NB4 (cell line): ENCODE results near the gene MIEF2.

ENCODE experiments used
- DNase-seq: peaks from one replicate; pipeline ENCODE4 v3.0.0; 2010; ENCODE audit warnings: low read depth
- H3K4me3 ChIP-seq: one replicate; pipeline ENCODE4 v1.5.1; 2011; ENCODE audit warnings: mild to moderate bottlenecking, low read depth, low read length, moderate library complexity
- CTCF ChIP-seq: IDR thresholded peaks from one replicate; pipeline ENCODE4 v1.5.1; 2012; ENCODE audit warnings: low read depth, low read length
- MYC ChIP-seq: IDR thresholded peaks from 2 replicates; pipeline ENCODE4 v1.6.1; 2011; ENCODE audit warnings: low read depth, low read length
- POLR2A ChIP-seq: IDR thresholded peaks from 2 replicates; pipeline ENCODE4 v1.6.1; 2011; ENCODE audit warnings: mild to moderate bottlenecking; ENCODE audit not compliant: insufficient read length; ENCODE audit errors: extremely low read depth
- TF ChIP-seq, protein P1 (sequence below): IDR thresholded peaks from 2 replicates; pipeline ENCODE4 v1.6.1; 2011; ENCODE audit warnings: low read depth, low read length

MIEF2 gene

GRCh38 chr17:18267927-18268711 lies 7.7 kb downstream of the MIEF2 start:
- no peak for DNase-seq
- TF ChIP-seq MYC (no peak), CTCF (no peak), POLR2A (no peak)

GRCh38 chr17:18270046-18270931 lies 9.8 kb downstream of the MIEF2 start:
- TF ChIP-seq POLR2A (no peak), MYC (no peak), CTCF (no peak)
- TF ChIP-seq, protein P1, sequence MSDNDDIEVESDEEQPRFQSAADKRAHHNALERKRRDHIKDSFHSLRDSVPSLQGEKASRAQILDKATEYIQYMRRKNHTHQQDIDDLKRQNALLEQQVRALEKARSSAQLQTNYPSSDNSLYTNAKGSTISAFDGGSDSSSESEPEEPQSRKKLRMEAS: no peak
- DNase-seq: no peak
- no peak overlapping the region for H3K4me3 ChIP-seq

More at GRCh38 chr17:18267927-18268711, 7.7 kb downstream of the MIEF2 start:
- H3K4me3 ChIP-seq: no peak overlapping the region

DNA sequence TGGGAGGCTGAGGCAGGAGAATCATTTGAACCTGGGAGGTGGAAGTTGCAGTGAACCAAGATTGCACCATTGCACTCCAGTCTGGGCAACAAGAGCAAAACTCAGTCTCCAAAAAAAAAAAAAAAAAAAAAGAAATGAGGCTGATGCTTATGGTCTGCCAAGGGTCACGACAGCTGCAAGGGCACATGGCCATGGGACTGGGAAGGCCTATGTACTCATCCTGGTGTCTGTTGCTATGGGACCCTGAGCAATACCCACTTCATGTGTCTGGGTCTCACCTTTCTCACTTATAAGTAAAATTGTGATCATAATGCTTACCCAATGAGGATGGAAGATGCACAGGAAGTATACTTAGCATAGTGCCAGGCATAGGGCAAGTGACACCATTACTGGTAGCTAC lies 16.6 kb downstream of the MIEF2 start:
- TF ChIP-seq CTCF (no peak), POLR2A (no peak), MYC (no peak)
- TF ChIP-seq, protein P1: no peak
- no peak overlapping the region for H3K4me3 ChIP-seq
- DNase-seq: no peak

- no peak overlapping the region for H3K4me3 ChIP-seq
- DNase-seq: no peak
- TF ChIP-seq MYC (no peak), POLR2A (no peak), CTCF (no peak)
- TF ChIP-seq, protein P1: no peak
These were observed 18.4 kb downstream of the MIEF2 start for GRCh38 chr17:18278867-18279266.

GRCh38 chr17:18280249-18280648 lies 19.8 kb downstream of the MIEF2 start:
- DNase-seq: no peak
- H3K4me3 ChIP-seq: no peak overlapping the region
- TF ChIP-seq, protein P1: no peak
- TF ChIP-seq POLR2A (no peak), MYC (no peak), CTCF (no peak)
